Muscle of arm (tissue), 12 donors: ENCODE measurements around the gene C20orf144. TPM values are rescaled to one million over a fixed set of nuclear protein-coding genes. Genes with fewer than 3 reads are reported as not detected.

ENCODE experiments used
- DNase-seq: peaks from one replicate; pipeline ENCODE4 v3.0.0-alpha.2; 2013
- polyA plus RNA-seq, 12 donors: library from polyadenylated mRNA; unstranded; fragments of 120-200 nt; gene quantifications; one replicate each; pipeline ENCODE4 v1.2.1, GENCODE V29; 2013; ENCODE audit not compliant: insufficient read length in 12 of 12

The C20orf144 gene
- polyA plus RNA-seq, 12 donors: 0.10 to 0.34 (median 0.18) TPM; not detected in 3

- no peak for DNase-seq
These were observed 12.9 kb upstream of the C20orf144 start for GRCh38 chr20:33649201-33649681.

- DNase-seq: no peak
These were observed 11.9 kb upstream of the C20orf144 start for GRCh38 chr20:33650111-33650752.

DNA sequence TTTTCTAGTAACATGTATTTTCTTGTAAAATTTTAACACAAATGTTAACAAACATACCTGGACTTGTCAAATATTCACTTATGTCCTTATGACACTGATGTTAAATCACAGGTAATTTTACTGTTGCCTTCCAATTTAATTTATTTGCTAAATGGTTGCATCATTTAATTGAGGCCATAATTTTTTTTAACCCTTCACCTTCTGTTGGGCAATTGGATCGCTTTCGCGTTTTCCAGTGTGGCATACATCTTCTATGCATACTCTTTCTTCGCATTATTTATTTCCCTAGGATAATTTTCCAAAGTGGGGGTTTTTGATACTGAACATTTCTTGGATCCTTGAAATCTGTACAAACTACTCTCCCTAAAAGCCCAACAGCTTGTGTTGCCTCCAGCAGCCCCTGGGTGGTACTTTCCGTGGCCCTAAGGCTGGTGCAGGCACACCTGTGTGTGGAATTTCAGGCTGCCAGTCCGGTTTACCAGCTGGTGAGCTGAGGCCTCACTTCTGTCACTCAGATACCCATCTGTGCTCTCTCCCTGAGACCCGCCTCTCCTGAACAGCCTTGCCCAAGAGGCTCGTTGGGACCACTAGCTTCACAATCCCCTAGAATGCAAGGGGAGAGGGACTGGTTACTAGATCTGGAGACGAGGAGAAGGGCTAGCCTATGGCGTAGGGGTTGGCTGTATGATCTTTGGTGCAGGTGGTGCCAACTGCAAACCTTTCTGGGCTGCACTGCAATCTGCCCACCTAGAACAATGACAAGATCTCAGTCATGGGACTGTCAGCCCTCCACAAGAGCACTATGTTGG lies 11.2 kb upstream of the C20orf144 start:
- DNase-seq: no peak

- no peak for DNase-seq
These were observed 10.5 kb upstream of the C20orf144 start for GRCh38 chr20:33651562-33652048.

- DNase-seq: peak; percentile 77
These were observed 8.8 kb upstream of the C20orf144 start for GRCh38 chr20:33653218-33653899.

GRCh38 chr20:33653900-33654596 lies 8.1 kb upstream of the C20orf144 start:
- DNase-seq: no peak

DNA sequence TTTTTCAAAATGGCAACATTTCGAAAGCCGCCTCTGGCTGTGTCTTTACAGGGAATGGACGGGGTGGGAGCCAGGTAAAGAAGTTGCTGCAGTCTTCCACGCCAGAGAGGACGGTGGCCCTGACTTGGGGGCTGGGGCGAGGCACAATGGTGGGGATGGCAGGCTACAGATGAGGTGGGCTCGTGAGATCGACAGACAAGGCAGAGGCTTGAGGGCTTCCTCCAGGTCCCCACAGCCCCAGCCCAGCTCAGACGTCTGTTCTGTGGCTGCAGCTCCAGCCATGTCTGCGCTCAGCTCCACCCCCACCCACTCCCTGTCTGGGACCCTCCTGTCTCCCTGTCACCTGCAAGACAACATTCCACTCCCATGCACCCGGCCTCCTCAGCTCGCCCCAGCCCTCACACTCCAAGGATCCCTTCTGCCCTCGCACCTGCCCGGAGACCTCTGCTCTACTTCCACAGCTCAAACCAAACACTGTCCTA lies 7.4 kb upstream of the C20orf144 start:
- no peak for DNase-seq

DNA sequence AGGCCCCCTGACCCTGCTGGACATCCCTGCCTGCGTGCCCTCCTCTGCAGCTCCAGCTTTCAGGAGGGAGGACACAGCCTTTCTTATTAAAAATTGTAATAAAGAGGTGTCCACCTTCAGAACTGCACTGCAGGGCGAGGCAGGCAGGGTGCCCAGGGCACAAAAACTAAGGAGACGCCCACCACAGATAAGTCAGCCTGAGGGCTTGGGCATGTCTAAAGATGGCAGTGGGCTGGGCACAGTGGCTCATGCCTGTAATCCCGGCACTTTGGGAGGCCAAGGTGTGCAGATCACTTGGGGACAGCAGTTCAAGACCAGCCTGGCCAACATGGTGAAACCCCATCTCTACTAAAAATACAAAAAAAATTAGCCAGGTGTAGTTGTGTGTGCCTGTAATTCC lies 7.0 kb upstream of the C20orf144 start:
- no peak for DNase-seq

GRCh38 chr20:33656010-33656782 lies 5.9 kb upstream of the C20orf144 start:
- no peak for DNase-seq

GRCh38 chr20:33656783-33657703 lies 5.1 kb upstream of the C20orf144 start:
- no peak for DNase-seq

- no peak for DNase-seq
These were observed 4.4 kb upstream of the C20orf144 start for GRCh38 chr20:33657704-33658095.

DNA sequence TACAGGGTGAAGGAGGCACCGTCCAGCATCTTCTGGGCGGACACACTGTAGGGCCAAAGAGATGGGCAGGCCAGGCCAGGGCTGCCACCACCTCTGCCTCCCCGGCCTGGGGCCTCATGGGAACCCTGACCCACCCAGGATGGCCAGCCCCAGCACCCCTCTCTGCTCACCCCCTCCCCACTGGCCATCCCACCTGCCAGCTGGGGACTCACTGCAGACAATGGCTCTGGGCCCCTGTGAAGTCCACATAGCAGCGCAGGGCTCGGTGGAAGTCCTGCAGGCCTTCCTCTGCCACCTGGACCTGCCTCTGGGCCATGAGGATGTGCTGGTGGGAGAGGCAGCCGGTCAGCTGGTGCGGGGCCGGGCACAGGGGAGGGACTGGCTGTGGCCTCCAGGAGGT lies 3.6 kb upstream of the C20orf144 start:
- DNase-seq: no peak

DNA sequence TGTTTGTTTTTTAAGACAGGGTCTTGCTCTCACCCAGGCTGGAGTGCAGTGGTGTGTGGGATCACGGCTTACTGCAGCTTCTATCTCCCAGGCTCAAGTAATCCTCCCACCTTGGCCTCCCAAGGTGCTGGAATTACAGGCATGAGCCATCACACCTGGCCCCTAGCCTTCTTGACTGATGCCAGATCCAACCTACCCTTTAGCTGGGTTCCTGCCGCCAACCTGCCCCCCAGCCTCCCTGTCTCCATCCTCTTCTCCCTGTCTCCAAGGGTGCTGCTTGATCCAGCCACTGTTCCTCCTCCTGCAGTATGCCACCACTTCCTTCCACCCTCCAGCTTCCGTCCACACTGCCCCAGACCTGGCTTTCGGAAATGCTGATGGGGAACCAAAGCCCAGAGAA lies 3.2 kb upstream of the C20orf144 start:
- no peak for DNase-seq

DNA sequence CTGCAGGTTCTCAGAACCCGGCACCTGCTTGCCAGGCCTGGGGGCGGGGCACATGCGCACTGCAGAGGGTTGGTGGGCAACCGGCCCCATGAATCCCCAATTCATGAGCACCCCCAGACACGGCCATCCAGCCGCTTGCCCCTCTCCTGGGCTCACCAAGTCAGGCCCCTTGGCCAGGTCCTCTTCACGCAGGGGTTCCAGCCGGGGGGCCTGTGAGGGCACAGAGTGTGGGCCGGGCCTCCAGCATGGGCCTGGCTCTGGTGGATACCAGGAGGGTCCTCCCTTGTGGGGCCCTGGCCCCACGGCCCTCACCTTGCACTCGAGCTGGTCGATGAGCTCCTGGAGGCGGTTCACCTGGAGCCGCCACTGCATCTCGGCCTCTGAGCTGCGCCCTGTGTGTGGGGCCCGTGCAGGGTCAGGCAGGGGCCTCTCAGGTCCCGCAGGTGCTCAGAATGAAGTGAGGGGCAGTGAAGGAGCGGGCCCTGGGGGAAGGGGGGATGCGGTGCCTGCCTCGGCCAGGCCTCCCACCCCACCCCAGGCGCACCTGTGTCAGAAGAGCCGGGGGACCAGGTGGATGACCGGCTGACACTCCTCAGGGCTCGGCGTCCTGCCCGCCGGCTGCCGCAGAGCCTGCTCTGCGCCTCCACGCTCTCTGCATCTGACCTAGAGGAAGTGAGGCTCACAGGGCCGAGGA lies 2.6 kb upstream of the C20orf144 start:
- DNase-seq: no peak

DNA sequence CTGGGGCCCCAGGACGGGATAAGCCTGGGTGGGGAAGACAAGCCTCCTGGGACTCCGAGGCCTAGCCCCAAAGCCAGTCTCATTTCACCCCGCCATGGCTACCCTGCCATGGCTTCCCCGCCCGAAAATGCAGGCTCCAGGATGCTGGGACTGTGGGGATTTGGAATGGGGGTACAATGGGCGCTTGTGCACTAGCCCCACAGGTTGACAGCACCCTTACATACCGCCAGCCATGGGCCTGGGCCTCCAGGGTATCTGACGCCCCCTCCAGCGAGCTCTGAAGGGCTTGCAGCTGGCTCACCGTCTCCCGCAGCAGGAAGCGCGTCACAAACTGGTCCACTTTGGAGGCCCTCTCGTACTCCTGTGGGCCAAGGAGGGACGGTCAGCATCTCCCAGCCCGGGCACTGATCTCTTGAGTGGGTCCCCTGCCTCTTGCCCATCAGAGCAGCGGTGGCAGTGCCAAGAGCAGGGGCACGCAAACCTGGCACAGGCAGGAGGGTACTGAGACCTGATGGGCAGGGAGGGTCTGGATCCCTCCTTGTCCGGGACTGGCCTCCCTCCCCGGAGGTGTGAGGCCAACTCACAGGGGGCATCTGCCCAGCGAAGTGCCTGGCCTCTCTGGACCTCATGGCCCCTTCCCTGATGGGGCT lies 2.0 kb upstream of the C20orf144 start:
- no peak for DNase-seq

DNA sequence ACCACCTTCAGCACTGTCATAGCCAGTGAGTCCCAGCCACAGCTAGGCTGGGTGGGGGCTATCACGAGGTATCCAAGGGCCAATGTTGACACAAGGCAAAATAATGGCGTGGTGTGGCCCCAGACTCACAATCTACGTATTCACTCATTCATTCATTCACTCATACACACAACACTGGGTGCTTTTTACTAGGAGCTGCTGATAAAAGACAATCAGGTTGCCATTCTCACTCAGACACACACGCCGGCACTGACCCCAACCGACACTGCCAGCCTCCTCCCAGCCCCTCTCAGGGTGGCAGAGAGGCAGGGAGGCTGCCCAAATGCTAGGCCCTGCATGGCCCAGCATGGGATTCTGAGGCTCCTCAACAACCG lies 1.5 kb upstream of the C20orf144 start:
- DNase-seq: no peak

GRCh38 chr20:33663161-33664084 lies 1.3 kb downstream of the C20orf144 start:
- peak; percentile 75 for DNase-seq
